IMR-90 (cell line): ENCODE results near the gene DDA1. TPM values are rescaled to one million over a fixed set of nuclear protein-coding genes. Genes with fewer than 3 reads are reported as not detected.

Experiments used
- ATAC-seq: fragments of 200-7000 bp; cut with Tn5 transposase; 2 replicates; pipeline ENCODE4 v1.9.1; 2020; ENCODE audit warnings: low read depth, mild to moderate bottlenecking, moderate library complexity
- BruUV-seq: library from RNA; stranded (reverse); fragments of 400-500 nt; replicated peaks from 2 replicates; lab custom pipeline; 2021; lab: Mats Ljungman, UMichigan
- CTCF ChIA-PET: fragments of 300-600 bp; formaldehyde crosslinking; extraction: SDS; loops from one replicate; lab custom pipeline; 2021; ENCODE audit warnings: antibody characterized with exemption; lab: Yijun Ruan, JAX
- POLR2A ChIA-PET: fragments of 300-600 bp; sonication (Branson Sonifier 250); formaldehyde crosslinking; loops from one replicate; lab custom pipeline; 2022; ENCODE audit warnings: antibody characterized with exemption; ENCODE audit not compliant: unreplicated experiment; lab: Charles Lee
- DNase-seq: peaks from one replicate; pipeline ENCODE4 v3.0.0; 2013
- H2AFZ ChIP-seq: replicated peaks from 2 replicates; pipeline ENCODE3; 2013; ENCODE audit warnings: low read length, mild to moderate bottlenecking; ENCODE audit not compliant: poor library complexity
- H2AK5ac ChIP-seq: 2 replicates; pipeline ENCODE4 v1.6.1; 2013; ENCODE audit warnings: low read depth, low read length, inconsistent platforms
- H2AK9ac ChIP-seq: replicated peaks from 2 replicates; pipeline ENCODE3; 2013; ENCODE audit warnings: mild to moderate bottlenecking, low read depth, low read length, moderate library complexity; ENCODE audit not compliant: poor library complexity
- H2BK120ac ChIP-seq: 2 replicates; pipeline ENCODE4 v1.6.1; 2013; ENCODE audit warnings: low read depth, low read length, inconsistent platforms
- H2BK15ac ChIP-seq: 3 replicates; pipeline ENCODE4 v1.6.1; 2013; ENCODE audit warnings: low read depth, low read length, inconsistent platforms
- H2BK20ac ChIP-seq: 2 replicates; pipeline ENCODE4 v1.6.1; 2013; ENCODE audit warnings: low read depth, mild to moderate bottlenecking, inconsistent platforms, low read length, moderate library complexity
- H2BK5ac ChIP-seq: 2 replicates; pipeline ENCODE4 v1.6.1; 2013; ENCODE audit warnings: mild to moderate bottlenecking, low read depth, low read length, inconsistent platforms; ENCODE audit not compliant: poor library complexity, severe bottlenecking
- H3K14ac ChIP-seq: replicated peaks from 2 replicates; pipeline ENCODE4 v1.6.1; 2013; ENCODE audit warnings: low read depth, low read length, inconsistent platforms
- H3K18ac ChIP-seq: 2 replicates; pipeline ENCODE4 v1.6.1; 2013; ENCODE audit warnings: low read depth, low read length, control low read depth
- H3K23ac ChIP-seq: 2 replicates; pipeline ENCODE4 v1.6.1; 2013; ENCODE audit warnings: low read depth, low read length, inconsistent platforms
- H3K27ac ChIP-seq: 2 replicates; pipeline ENCODE4 v1.5.1; 2013; ENCODE audit warnings: mild to moderate bottlenecking, control low read depth, low read length; ENCODE audit not compliant: insufficient read depth
- H3K27me3 ChIP-seq: 2 replicates; pipeline ENCODE4 v1.6.1; 2013; ENCODE audit warnings: low read length; ENCODE audit not compliant: control insufficient read depth, insufficient read depth
- H3K36me3 ChIP-seq: 2 replicates; pipeline ENCODE4 v1.6.1; 2013; ENCODE audit warnings: low read length, mixed read lengths; ENCODE audit not compliant: control insufficient read depth, insufficient read depth
- H3K4ac ChIP-seq: 2 replicates; pipeline ENCODE4 v1.6.1; 2013; ENCODE audit warnings: low read depth, low read length, inconsistent platforms
- H3K4me1 ChIP-seq: 2 replicates; pipeline ENCODE4 v1.6.1; 2013; ENCODE audit warnings: low read length, mixed read lengths; ENCODE audit not compliant: control insufficient read depth, insufficient read depth
- H3K4me2 ChIP-seq: 2 replicates; pipeline ENCODE4 v1.6.1; 2013; ENCODE audit warnings: low read depth, mild to moderate bottlenecking, control low read depth, low read length, moderate library complexity
- H3K4me3 ChIP-seq: 2 replicates; pipeline ENCODE4 v1.5.1; 2013; ENCODE audit warnings: low read depth, mild to moderate bottlenecking, control low read depth, low read length, moderate library complexity; ENCODE audit not compliant: insufficient read depth
- H3K56ac ChIP-seq: 2 replicates; pipeline ENCODE4 v1.6.1; 2013; ENCODE audit warnings: low read length, inconsistent platforms; ENCODE audit not compliant: insufficient read depth; ENCODE audit errors: extremely low read depth
- H3K79me1 ChIP-seq, 2 experiments: 2 replicates each; pipeline ENCODE4 v1.6.1; 2013; ENCODE audit warnings: low read length in 2 of 2, inconsistent platforms in 1 of 2, low read depth in 1 of 2
- H3K9ac ChIP-seq: 2 replicates; pipeline ENCODE4 v1.6.1; 2013; ENCODE audit warnings: low read depth, low read length, control low read depth
- H3K9me1 ChIP-seq: 2 replicates; pipeline ENCODE4 v1.6.1; 2013; ENCODE audit warnings: low read length, inconsistent platforms; ENCODE audit not compliant: insufficient read depth
- H3K9me3 ChIP-seq: 2 replicates; pipeline ENCODE4 v1.6.1; 2013; ENCODE audit warnings: low read length; ENCODE audit not compliant: control insufficient read depth, insufficient read depth
- H4K20me1 ChIP-seq: 2 replicates; pipeline ENCODE4 v1.6.1; 2013; ENCODE audit warnings: low read length, inconsistent platforms; ENCODE audit not compliant: insufficient read depth
- H4K5ac ChIP-seq: 2 replicates; pipeline ENCODE4 v1.6.1; 2013; ENCODE audit warnings: mild to moderate bottlenecking, low read depth, low read length, control low read depth
- H4K8ac ChIP-seq, 2 experiments: 2 replicates each; pipeline ENCODE4 v1.6.1; 2013; ENCODE audit warnings: low read depth in 2 of 2, low read length in 2 of 2, control low read depth in 1 of 2, inconsistent platforms in 1 of 2
- H4K91ac ChIP-seq: 2 replicates; pipeline ENCODE4 v1.6.1; 2013; ENCODE audit warnings: low read depth, low read length, inconsistent platforms; ENCODE audit not compliant: insufficient read depth
- MAZ ChIP-seq: IDR thresholded peaks from 2 replicates; pipeline ENCODE4 v1.6.1; 2012; ENCODE audit warnings: low read depth, mild to moderate bottlenecking, low read length, improper control_type of control experiment, moderate library complexity, borderline replicate concordance
- MXI1 ChIP-seq: IDR thresholded peaks from 2 replicates; pipeline ENCODE4 v1.6.1; 2012; ENCODE audit warnings: low read depth, mild to moderate bottlenecking, low read length, moderate library complexity, borderline replicate concordance
- POLR2A ChIP-seq: IDR thresholded peaks from 2 replicates; pipeline ENCODE4 v1.6.1; 2012; ENCODE audit warnings: mild to moderate bottlenecking, low read depth, low read length
- RAD21 ChIP-seq: IDR thresholded peaks from 2 replicates; pipeline ENCODE4 v1.6.1; 2012; ENCODE audit warnings: low read length, improper control_type of control experiment
- RCOR1 ChIP-seq: IDR thresholded peaks from 2 replicates; pipeline ENCODE4 v1.6.1; 2012; ENCODE audit warnings: mild to moderate bottlenecking, low read length, improper control_type of control experiment; ENCODE audit not compliant: insufficient replicate concordance
- RFX5 ChIP-seq: IDR thresholded peaks from 2 replicates; pipeline ENCODE4 v1.8.0; 2012; ENCODE audit warnings: low read depth, mild to moderate bottlenecking, low read length, moderate library complexity
- WGBS, 2 experiments: methylation state at CpG; one replicate each; pipeline versions ENCODE4 v1.1.5 to v1.1.7; 2013; ENCODE audit warnings: missing lambda C conversion rate in 2 of 2; ENCODE audit not compliant: insufficient read length in 1 of 2; ENCODE audit errors: extremely low coverage in 2 of 2; 5-methylcytosine and 5-hydroxymethylcytosine counted together
- dilution Hi-C: fragments of 300-500 bp; cut with HindIII; formaldehyde crosslinking; loops from one replicate; pipeline ENCODE4 v1.14.3; 2018; ENCODE audit warnings: low sequenced_read_pairs; ENCODE audit not compliant: unreplicated experiment
- in situ Hi-C: fragments of 300-500 bp; cut with MboI; formaldehyde crosslinking; loops from 3 replicates; pipeline ENCODE4 v1.14.3; 2019; ENCODE audit warnings: low sequenced_read_pairs, inconsistent platforms, mixed read lengths
- intact Hi-C: fragments of 100-400 bp; cut with micrococcal nuclease; formaldehyde crosslinking; loops from 2 replicates; pipeline ENCODE4 v1.10.0; 2022
- polyA plus RNA-seq, 3 experiments: library from polyadenylated mRNA; depleted of rRNA; stranded (reverse); fragments of >200 nt; gene quantifications; 2 replicates each; pipeline ENCODE4 v1.2.3, GENCODE V29; 2012; ENCODE audit warnings: low replicate concordance in 1 of 3
- total RNA-seq: library from RNA; depleted of rRNA; stranded (reverse); fragments of >200 nt; gene quantifications from 2 replicates; pipeline ENCODE4 v1.2.3, GENCODE V29; 2012
- TF ChIP-seq, protein P1 (sequence below): fragments of 150-350 bp; IDR thresholded peaks from 2 replicates; pipeline ENCODE4 v1.6.1; 2017; ENCODE audit warnings: mild to moderate bottlenecking, antibody characterized with exemption, low read length, low read depth

Gene DDA1
- total and polyA plus RNA-seq, 2 of the 4 experiments (the other 2 are of a cell fraction) = 33.7 to 87.2 TPM

DNA sequence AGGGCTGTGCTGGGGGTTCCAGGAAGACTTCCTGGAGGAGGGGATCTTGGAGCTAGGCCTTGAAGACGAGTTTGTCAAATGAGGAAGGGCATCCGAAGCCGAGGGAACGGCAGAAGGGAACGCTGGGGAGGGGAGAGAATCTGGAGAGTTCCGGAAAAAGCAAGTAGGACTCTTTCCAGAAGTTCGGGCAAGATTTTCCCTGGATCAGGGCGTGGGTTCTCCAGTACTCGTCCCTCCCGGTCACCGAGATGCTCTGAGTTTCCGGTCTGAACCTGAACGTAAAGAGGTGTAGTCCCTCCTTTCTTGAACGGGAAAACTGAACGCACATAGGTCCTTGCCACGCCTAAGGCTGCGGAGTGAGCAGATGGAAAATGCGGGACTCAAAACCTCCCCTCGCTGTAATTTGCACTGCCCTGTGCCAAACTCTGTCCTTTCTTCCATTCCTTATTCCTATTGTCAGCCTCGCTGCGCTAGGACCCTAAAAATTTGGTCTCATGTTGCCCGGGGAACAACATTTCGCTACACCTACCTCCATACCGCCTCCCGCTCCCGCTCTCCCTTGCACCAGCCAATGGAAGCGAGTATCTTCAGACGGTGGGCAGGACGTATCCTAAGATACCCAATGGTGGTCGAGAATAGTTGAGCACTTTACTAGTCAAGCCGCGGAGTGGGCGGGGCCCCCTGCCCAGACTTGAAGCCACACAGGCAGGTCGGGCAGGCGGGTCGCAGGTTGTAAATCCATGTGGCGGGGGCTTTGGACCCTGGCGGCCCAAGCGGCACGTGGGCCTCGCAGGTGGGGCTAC, 27.7 kb downstream of the DDA1 start, which contains the start of gene GTPBP3:
Gene GTPBP3 (plus strand): TSS at position 682 of the 803 bp plus-strand sequence. CDS start 59 bp downstream, at position 741.
- Histone ChIP-seq H2AK9ac (peak within 1 kb of the TSS; percentile 47), H2BK5ac (peak within 1 kb of the TSS; percentile 80), H2BK15ac (peak within 1 kb of the TSS; percentile 13; the same call in 1 of the 3 replicates), H3K9me3 (no peaks in the 10 kb centered on the region), H3K23ac (peak within 1 kb of the TSS; percentile 62), H3K4me2 (peak within 1 kb of the TSS; percentile 87), H4K8ac (peak within 1 kb of the TSS; percentile 64 to 98), H3K36me3 (peaks cover 5% of the 10 kb centered on the region; the same call in 1 of the 2 replicates), H2BK120ac (peak within 1 kb of the TSS; percentile 33), H4K91ac (peak within 1 kb of the TSS; percentile 91), H3K56ac (peak within 1 kb of the TSS; percentile 78), H2AK5ac (peak within 1 kb of the TSS; percentile 79), H2AFZ (peak within 1 kb of the TSS; percentile 95), H3K14ac (peak within 1 kb of the TSS; percentile 79), H3K27me3 (no peaks in the 10 kb centered on the region), H4K5ac (peak within 1 kb of the TSS; percentile 45), H3K4me3 (peak within 1 kb of the TSS; percentile 73), H3K18ac (peak within 1 kb of the TSS; percentile 55; the same call in 1 of the 2 replicates), H3K9me1 (peaks cover 5% of the 10 kb centered on the region), H3K9ac (peak within 1 kb of the TSS; percentile 70), H3K27ac (peak within 1 kb of the TSS; percentile 84), H3K4ac (peak within 1 kb of the TSS; percentile 71), H4K20me1 (no peaks in the 10 kb centered on the region), H3K4me1 (peaks cover 8% of the 10 kb centered on the region), H2BK20ac (no peak within 1 kb of the TSS), H3K79me1 (peaks cover 7 to 44% of the 10 kb centered on the region in 2 experiments; a peak in 3 of 4 replicates)
- ChIA-PET POLR2A (interaction anchor here (0.6 kb wide), 1 partner anchor 19 kb away, joined by 5 read pairs; no protein-coding TSS in a partner anchor), CTCF (no interaction called here)
- in situ Hi-C loops (no loop called here), dilution Hi-C loops (no loop called here), intact Hi-C loops (no loop called here)
- no peak for TF ChIP-seq POLR2A
- TF ChIP-seq MAZ = peak; percentile 51; the same call in 1 of the 2 replicates
- no peak for TF ChIP-seq RAD21
- TF ChIP-seq RCOR1 = no peak
- TF ChIP-seq, protein P1, sequence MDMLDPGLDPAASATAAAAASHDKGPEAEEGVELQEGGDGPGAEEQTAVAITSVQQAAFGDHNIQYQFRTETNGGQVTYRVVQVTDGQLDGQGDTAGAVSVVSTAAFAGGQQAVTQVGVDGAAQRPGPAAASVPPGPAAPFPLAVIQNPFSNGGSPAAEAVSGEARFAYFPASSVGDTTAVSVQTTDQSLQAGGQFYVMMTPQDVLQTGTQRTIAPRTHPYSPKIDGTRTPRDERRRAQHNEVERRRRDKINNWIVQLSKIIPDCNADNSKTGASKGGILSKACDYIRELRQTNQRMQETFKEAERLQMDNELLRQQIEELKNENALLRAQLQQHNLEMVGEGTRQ = 0 out of 2 replicates have a peak, but pooled peaks have one; percentile 9
- peak; percentile 43; the same call in 1 of the 2 replicates for TF ChIP-seq MXI1
- TF ChIP-seq RFX5 = no peak
- WGBS, 2 experiments = 0% methylated on average over 21 of the region's 41 CpGs; no CpG with 5 or more reads in 1 of the 2 experiments
- ATAC-seq (peak; percentile 87), DNase-seq (peak; percentile 98)
- no TSS peak for BruUV-seq
